Kidney (tissue), 14 donors: ENCODE results near the gene MAST2. TPM values are rescaled to one million over a fixed set of nuclear protein-coding genes. Genes with fewer than 3 reads are reported as not detected.

ENCODE experiments used
- DNase-seq, 5 donors: peaks; one replicate each; pipeline ENCODE4 v3.0.0-alpha.2; 2013 to 2020
- FAIRE-seq: peaks from 2 replicates; lab custom pipeline; 2012; peaks lifted over from hg19 to GRCh38; lab: Jason Lieb, UNC
- H3K27ac ChIP-seq, 2 donors: one replicate each; pipeline ENCODE4 v1.7.0; 2013; ENCODE audit warnings: low read depth in 2 of 2, low read length in 2 of 2, inconsistent platforms in 1 of 2
- H3K27me3 ChIP-seq: one replicate; pipeline ENCODE4 v1.7.1; 2013; ENCODE audit warnings: low read length, inconsistent platforms; ENCODE audit not compliant: control insufficient read depth, insufficient read depth
- H3K36me3 ChIP-seq, 3 donors: one replicate each; pipeline versions ENCODE4 v1.7.0 to v1.7.1; 2013; ENCODE audit warnings: low read length in 3 of 3, control low read depth in 1 of 3, inconsistent platforms in 1 of 3; ENCODE audit not compliant: insufficient read depth in 3 of 3, control insufficient read depth in 2 of 3
- H3K4me1 ChIP-seq, 3 donors: one replicate each; pipeline versions ENCODE4 v1.7.0 to v1.7.1; 2013; ENCODE audit warnings: low read length in 3 of 3, inconsistent platforms in 1 of 3, low read depth in 1 of 3; ENCODE audit not compliant: control insufficient read depth in 2 of 3, insufficient read depth in 2 of 3
- H3K4me3 ChIP-seq, 3 donors: one replicate each; pipeline versions ENCODE4 v1.7.0 to v1.8.1; 2013; ENCODE audit warnings: low read length in 3 of 3, control low read depth in 1 of 3, inconsistent platforms in 1 of 3
- H3K9ac ChIP-seq, 3 donors: one replicate each; pipeline versions ENCODE4 v1.7.0 to v1.7.1; 2013; ENCODE audit warnings: low read length in 3 of 3, control low read depth in 1 of 3, inconsistent platforms in 1 of 3
- H3K9me3 ChIP-seq, 3 donors: one replicate each; pipeline versions ENCODE4 v1.7.0 to v1.7.1; 2013; ENCODE audit warnings: low read length in 3 of 3, control low read depth in 1 of 3, inconsistent platforms in 1 of 3; ENCODE audit not compliant: control insufficient read depth in 2 of 3, insufficient read depth in 1 of 3
- intact Hi-C: fragments of 100-400 bp; cut with DNase I; formaldehyde crosslinking; loops from one replicate; pipeline ENCODE4 v1.11.1; 2022
- polyA plus RNA-seq: library from polyadenylated mRNA; stranded (reverse); fragments of 350-450 nt; fragmentation: Illumina TruSeq; extraction: RNeasy Lipid Tissue Mini Kit (QIAGEN cat#74804); gene quantifications from one replicate; pipeline ENCODE4 v1.2.3, GENCODE V29; 2014; ENCODE audit warnings: low read depth, low replicate concordance; ENCODE audit not compliant: insufficient read depth
- total RNA-seq: library from RNA; stranded (reverse); fragmentation: NEBNext Ultra II Directional; extraction: Animal tissue kit (Norgen Biotek cat#: 25700); gene quantifications from one replicate; pipeline ENCODE4 v1.2.1, GENCODE V29; 2021
- TF ChIP-seq, protein P1 (sequence below): IDR thresholded peaks from 3 replicates; pipeline ENCODE4 v1.5.1; 2012; ENCODE audit warnings: mild to moderate bottlenecking, moderate library complexity, borderline replicate concordance; ENCODE audit not compliant: insufficient read depth; ENCODE audit errors: extremely low read depth
- donor health status: control.
- donor health status: control.
- donor health status: control.
- donor health status: control.
- donor health status: control.
- donor health status: DM: yes; HTN: yes; CAD: no.
- donor health status: Normal renal cell carcinoma (clear cell type).

The MAST2 gene
- total and polyA plus RNA-seq, 2 donors from 2014 or later = 7.6 to 17.9 TPM

DNA sequence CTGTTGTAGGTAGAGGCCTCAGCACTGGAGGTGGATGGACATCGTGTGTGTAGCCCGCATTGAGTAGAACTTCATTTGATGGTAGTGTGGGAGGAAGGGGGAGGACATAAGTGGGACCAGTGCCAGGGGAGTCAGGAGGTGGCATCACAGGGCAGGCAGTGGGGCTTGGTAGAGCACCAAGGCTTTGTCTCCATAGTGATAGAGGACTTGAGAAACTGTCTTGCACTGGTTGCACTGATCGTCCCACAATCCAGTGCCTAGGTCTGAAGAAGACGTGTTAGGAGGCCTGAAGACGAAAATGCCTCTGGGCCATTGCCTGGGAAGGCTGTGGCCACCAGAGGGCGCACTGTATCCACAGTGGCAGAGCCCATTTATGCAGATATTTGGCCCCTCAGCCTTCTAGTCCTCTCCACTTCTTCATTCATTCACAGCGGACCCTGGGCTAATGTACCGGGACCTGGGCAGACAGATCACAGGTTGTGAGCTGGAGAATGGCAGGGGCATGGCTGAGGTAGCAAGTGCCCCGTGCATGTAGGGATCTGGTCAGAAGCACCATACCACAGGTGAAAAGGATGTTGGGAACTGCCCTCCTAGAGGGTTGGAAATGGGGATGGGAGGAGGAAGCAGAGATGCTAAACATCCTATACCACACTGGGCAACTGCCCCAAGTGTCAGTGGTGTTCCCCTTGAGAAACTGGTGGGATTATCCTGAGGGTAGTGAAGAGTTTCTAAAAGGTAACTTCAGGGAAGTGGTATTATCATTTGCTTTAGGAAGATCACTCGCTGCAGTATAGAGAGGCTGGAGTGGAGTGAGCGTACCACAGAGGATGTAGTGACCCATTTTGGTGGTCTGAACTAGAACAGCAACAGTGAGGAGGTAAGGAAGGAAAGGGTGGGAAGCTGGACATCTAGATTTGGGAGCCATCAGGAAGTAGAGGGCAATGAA is 233.8 kb downstream of the MAST2 start:
- Histone ChIP-seq H3K9me3 (no peaks in the 10 kb centered on the region), H3K27me3 (no peaks in the 10 kb centered on the region), H3K9ac (peak overlapping the region in 1 of 3 donors; percentile 48), H3K36me3 (peaks cover 0 to 5% (median 2%) of the 10 kb centered on the region in 3 donors), H3K4me3 (no peak overlapping the region), H3K27ac (no peak overlapping the region), H3K4me1 (peaks cover 0 to 15% (median 11%) of the 10 kb centered on the region in 3 donors)
- TF ChIP-seq, protein P1, sequence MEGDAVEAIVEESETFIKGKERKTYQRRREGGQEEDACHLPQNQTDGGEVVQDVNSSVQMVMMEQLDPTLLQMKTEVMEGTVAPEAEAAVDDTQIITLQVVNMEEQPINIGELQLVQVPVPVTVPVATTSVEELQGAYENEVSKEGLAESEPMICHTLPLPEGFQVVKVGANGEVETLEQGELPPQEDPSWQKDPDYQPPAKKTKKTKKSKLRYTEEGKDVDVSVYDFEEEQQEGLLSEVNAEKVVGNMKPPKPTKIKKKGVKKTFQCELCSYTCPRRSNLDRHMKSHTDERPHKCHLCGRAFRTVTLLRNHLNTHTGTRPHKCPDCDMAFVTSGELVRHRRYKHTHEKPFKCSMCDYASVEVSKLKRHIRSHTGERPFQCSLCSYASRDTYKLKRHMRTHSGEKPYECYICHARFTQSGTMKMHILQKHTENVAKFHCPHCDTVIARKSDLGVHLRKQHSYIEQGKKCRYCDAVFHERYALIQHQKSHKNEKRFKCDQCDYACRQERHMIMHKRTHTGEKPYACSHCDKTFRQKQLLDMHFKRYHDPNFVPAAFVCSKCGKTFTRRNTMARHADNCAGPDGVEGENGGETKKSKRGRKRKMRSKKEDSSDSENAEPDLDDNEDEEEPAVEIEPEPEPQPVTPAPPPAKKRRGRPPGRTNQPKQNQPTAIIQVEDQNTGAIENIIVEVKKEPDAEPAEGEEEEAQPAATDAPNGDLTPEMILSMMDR = peak; percentile 97
- intact Hi-C loops = loop anchor here (10.0 kb wide), 1 partner anchor 188 kb away; no protein-coding TSS in a partner anchor
- no peak for FAIRE-seq
- DNase-seq = peak; percentile 86 to 91 (median 90)

DNA sequence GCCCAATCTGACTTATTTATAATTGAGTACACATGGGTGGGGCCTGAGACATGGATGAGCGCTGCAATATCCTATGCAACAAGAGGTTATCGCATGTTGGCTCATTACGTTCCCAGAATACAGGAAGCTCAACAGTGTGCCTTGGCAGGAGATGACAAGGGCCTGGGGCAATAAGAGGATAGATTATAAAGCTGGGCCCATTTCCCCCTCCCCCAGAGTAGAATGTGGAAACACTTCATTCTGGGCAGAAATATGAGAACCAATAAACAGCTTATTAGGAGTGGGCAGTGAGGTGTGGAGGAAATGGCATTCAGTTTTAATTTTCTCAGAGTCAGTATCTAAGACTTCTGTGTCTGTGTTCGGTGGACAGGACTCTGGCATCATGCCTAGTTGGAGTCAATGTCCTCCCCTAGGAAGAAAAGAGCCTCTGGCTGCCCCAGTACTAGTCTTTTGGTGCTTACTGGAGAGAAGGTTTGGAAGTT is 236.2 kb downstream of the MAST2 start:
- no peak for FAIRE-seq
- peak in 2 of 5 donors; percentile 22 to 55 for DNase-seq
- Histone ChIP-seq H3K9me3 (no peaks in the 10 kb centered on the region), H3K36me3 (peaks cover 0 to 4% (median 0%) of the 10 kb centered on the region in 3 donors), H3K27me3 (no peaks in the 10 kb centered on the region), H3K27ac (no peak overlapping the region), H3K4me3 (no peak overlapping the region), H3K4me1 (peaks cover 0 to 15% (median 11%) of the 10 kb centered on the region in 3 donors), H3K9ac (no peak overlapping the region)
- TF ChIP-seq, protein P1 = no peak
- intact Hi-C loops = loop anchor here (5.0 to 10.0 kb wide), 2 partner anchors 143 to 185 kb away; no protein-coding TSS in a partner anchor

DNA sequence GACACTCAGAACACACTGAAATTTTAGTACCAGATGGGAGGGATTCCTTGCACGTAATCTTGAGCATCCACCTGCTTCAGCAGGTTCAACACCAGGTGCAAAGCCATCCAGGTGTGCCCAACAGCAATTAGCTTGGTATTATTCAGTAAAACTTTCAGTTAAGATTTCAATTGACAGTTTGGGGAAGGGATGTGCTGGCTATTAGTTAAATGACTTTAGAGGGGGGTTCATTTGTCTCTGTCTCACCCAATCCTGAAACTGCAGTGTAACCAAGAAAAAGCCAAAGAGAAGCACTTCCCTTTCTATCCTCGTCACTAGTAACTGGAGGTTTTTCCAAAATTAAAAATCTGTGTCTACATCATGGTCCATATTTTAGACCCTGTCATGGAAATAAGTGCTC is 238.1 kb downstream of the MAST2 start:
- peaks cover 0 to 15% (median 11%) of the 10 kb centered on the region in 3 donors for H3K4me1 ChIP-seq
- H3K36me3 ChIP-seq = peaks cover 0 to 6% (median 0%) of the 10 kb centered on the region in 3 donors
- H3K27ac ChIP-seq = no peak overlapping the region
- H3K9me3 ChIP-seq = no peaks in the 10 kb centered on the region
- intact Hi-C loops = loop anchor here (5.0 kb wide), 1 partner anchor 141 kb away; no protein-coding TSS in a partner anchor
- TF ChIP-seq, protein P1 = no peak
- H3K9ac ChIP-seq = no peak overlapping the region
- H3K4me3 ChIP-seq = no peak overlapping the region
- FAIRE-seq (no peak), DNase-seq (no peak)
- no peaks in the 10 kb centered on the region for H3K27me3 ChIP-seq
